HG03442 (cell line): ENCODE data around the gene KIF1C.

Source experiments
- ATAC-seq: cut with Tn5 transposase; IDR thresholded peaks from one replicate; pipeline ENCODE4 v1.9.1; 2021; ENCODE audit warnings: mild to moderate bottlenecking, moderate library complexity; ENCODE audit not compliant: unreplicated experiment

The KIF1C gene

GRCh38 chr17:4997302-4998026 lies at the start of gene KIF1C, which contains the start of gene INCA1:
KIF1C (plus strand) TSS chr17:4997950; CDS start chr17:5000247, 2,297 bp downstream.
INCA1 (minus strand) TSS chr17:4997522; CDS start chr17:4994437, 3,085 bp downstream.
- ATAC-seq = peak; percentile 80

GRCh38 chr17:4948166-4948930 lies 49.4 kb upstream of the KIF1C start, which contains the start of gene PFN1:
PFN1 (minus strand) TSS chr17:4948530; CDS start chr17:4948394, 136 bp downstream.
- peak; percentile 19 for ATAC-seq

GRCh38 chr17:4948931-4949320 lies 48.8 kb upstream of the KIF1C start:
- ATAC-seq = peak; percentile 33

GRCh38 chr17:4949321-4950074 lies 48.3 kb upstream of the KIF1C start:
- peak; percentile 22 for ATAC-seq

- peak; percentile 3 for ATAC-seq
These were observed 47.5 kb upstream of the KIF1C start for GRCh38 chr17:4950075-4950745.

- no peak for ATAC-seq
These were observed 47.0 kb upstream of the KIF1C start, which contains the start of gene ENO3 for GRCh38 chr17:4950746-4951204. ENO3 (plus strand) TSS chr17:4951119; CDS start chr17:4951830, 711 bp downstream.

- no peak for ATAC-seq
These were observed 46.3 kb upstream of the KIF1C start for GRCh38 chr17:4951486-4951885.

- ATAC-seq = no peak
These were observed 44.2 kb upstream of the KIF1C start for GRCh38 chr17:4953451-4953961.

- no peak for ATAC-seq
These were observed 42.7 kb upstream of the KIF1C start for GRCh38 chr17:4955091-4955490.

GRCh38 chr17:4956493-4957061 lies 41.2 kb upstream of the KIF1C start:
- ATAC-seq = no peak

GRCh38 chr17:4958102-4958501 lies 39.6 kb upstream of the KIF1C start:
- no peak for ATAC-seq

GRCh38 chr17:4959261-4959965 lies 38.3 kb upstream of the KIF1C start:
- ATAC-seq = no peak

GRCh38 chr17:4960279-4960922 lies 37.3 kb upstream of the KIF1C start:
- no peak for ATAC-seq

- no peak for ATAC-seq
These were observed 32.3 kb upstream of the KIF1C start for GRCh38 chr17:4965311-4965986.

- ATAC-seq = peak; percentile 74
These were observed 30.8 kb upstream of the KIF1C start for GRCh38 chr17:4966844-4967538.

GRCh38 chr17:4967539-4968485 lies 29.9 kb upstream of the KIF1C start, which contains the start of gene SPAG7:
SPAG7 (minus strand) TSS chr17:4967817; CDS start chr17:4967804, 13 bp downstream.
- peak; percentile 52 for ATAC-seq
